HL-60 (cell line): ENCODE data around the gene EFNA1.
"Not testable (repeated sequence)": the region's sequence is repeated elsewhere in the genome, so short reads cannot be mapped to it uniquely, and the experiment has no call there.

Experiments
- DNase-seq, 2 experiments: peaks; one replicate each; pipeline ENCODE4 v3.0.0-alpha.2; 2010 to 2020; ENCODE audit warnings: low read depth in 1 of 2, low spot score in 1 of 2
- H3K27ac ChIP-seq: fragments of 250-450 bp; sonication (Bioruptor Pico); replicated peaks from 2 replicates; pipeline ENCODE4 v1.5.1; 2020; ENCODE audit warnings: mild to moderate bottlenecking, moderate library complexity
- H3K27me3 ChIP-seq: fragments of 250-450 bp; sonication (Bioruptor Pico); 2 replicates; pipeline ENCODE4 v1.5.1; 2021; ENCODE audit warnings: mild to moderate bottlenecking, moderate library complexity; ENCODE audit not compliant: insufficient read depth, poor library complexity, severe bottlenecking
- H3K4me3 ChIP-seq: replicated peaks from 2 replicates; pipeline ENCODE4 v1.5.1; 2011; ENCODE audit warnings: mild to moderate bottlenecking, control low read depth, low read length; ENCODE audit not compliant: insufficient read depth
- CTCF ChIP-seq: IDR thresholded peaks from one replicate; pipeline ENCODE4 v1.5.1; 2011; ENCODE audit warnings: low read length, control low read depth, inconsistent platforms; ENCODE audit not compliant: insufficient read depth
- GABPA ChIP-seq: IDR thresholded peaks from 2 replicates; pipeline ENCODE4 v1.6.1; 2012; ENCODE audit warnings: low read depth
- POLR2AphosphoS5 ChIP-seq: IDR thresholded peaks from 2 replicates; pipeline ENCODE4 v1.6.1; 2012; ENCODE audit warnings: low read depth
- REST ChIP-seq: IDR thresholded peaks from 2 replicates; pipeline ENCODE4 v1.6.1; 2012; ENCODE audit warnings: low read depth; ENCODE audit not compliant: insufficient replicate concordance
- SPI1 ChIP-seq: IDR thresholded peaks from 2 replicates; pipeline ENCODE4 v1.6.1; 2012; ENCODE audit warnings: low read depth, mild to moderate bottlenecking, borderline replicate concordance

Gene EFNA1

GRCh38 chr1:155113450-155113980, 14.2 kb upstream of the EFNA1 start:
- no peaks in the 10 kb centered on the region for H3K27me3 ChIP-seq
- DNase-seq: no peak
- TF ChIP-seq REST (no peak), GABPA (no peak), SPI1 (no peak), POLR2AphosphoS5 (no peak), CTCF (no peak)
- no peak overlapping the region for H3K4me3 ChIP-seq
- H3K27ac ChIP-seq: no peak overlapping the region

- TF ChIP-seq SPI1 (no peak), POLR2AphosphoS5 (no peak), GABPA (no peak), CTCF (no peak), REST (no peak)
- H3K27me3 ChIP-seq: peaks cover 4% of the 10 kb centered on the region
- H3K4me3 ChIP-seq: no peak overlapping the region
- DNase-seq: no peak
- no peak overlapping the region for H3K27ac ChIP-seq
Observed at GRCh38 chr1:155116113-155116764, 11.4 kb upstream of the EFNA1 start.

- Histone ChIP-seq H3K4me3 (no peak overlapping the region), H3K27ac (no peak overlapping the region), H3K27me3 (peaks cover 4% of the 10 kb centered on the region)
- TF ChIP-seq CTCF: no peak
- no peak for TF ChIP-seq REST
- DNase-seq: no peak
Observed at GRCh38 chr1:155117610-155118009, 10.1 kb upstream of the EFNA1 start.

- DNase-seq, H3K27ac ChIP-seq, H3K4me3 ChIP-seq, H3K27me3 ChIP-seq: not testable (repeated sequence)
Observed at GRCh38 chr1:155118090-155118489, 9.6 kb upstream of the EFNA1 start.
